GM15510 (cell line): ENCODE results near the gene SST.

ENCODE experiments used
- POLR2A ChIP-seq: IDR thresholded peaks from 3 replicates; pipeline ENCODE4 v1.6.1; 2011; ENCODE audit warnings: borderline replicate concordance; ENCODE audit not compliant: insufficient read length; ENCODE audit errors: extremely low read depth

The SST gene

DNA sequence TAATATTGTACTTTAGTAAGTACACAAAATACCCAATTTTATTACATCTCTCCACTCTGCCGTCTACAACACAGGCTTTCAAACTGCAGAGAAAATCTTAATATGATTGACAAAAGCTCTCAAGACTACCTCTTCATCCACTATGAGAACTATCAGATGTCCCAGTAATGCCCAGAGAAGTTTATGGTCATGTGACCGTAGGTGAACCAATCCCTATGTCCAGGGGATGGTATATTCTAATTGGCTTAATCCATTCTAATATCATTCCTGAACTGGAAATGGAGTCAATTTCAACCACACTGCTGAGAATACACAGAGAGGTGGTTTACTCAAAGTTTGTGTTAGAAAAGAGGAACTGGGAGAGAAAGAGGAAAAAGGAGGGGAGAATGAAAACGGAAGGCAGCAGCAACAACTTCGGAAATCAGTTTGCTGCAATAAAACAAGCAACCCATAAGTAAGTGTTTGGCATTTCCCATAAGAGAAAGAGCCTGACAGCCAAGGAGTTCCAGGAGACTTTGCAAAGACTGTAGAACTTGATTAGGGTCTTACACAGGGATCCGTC lies 7.3 kb downstream of the SST start:
- TF ChIP-seq POLR2A = no peak

DNA sequence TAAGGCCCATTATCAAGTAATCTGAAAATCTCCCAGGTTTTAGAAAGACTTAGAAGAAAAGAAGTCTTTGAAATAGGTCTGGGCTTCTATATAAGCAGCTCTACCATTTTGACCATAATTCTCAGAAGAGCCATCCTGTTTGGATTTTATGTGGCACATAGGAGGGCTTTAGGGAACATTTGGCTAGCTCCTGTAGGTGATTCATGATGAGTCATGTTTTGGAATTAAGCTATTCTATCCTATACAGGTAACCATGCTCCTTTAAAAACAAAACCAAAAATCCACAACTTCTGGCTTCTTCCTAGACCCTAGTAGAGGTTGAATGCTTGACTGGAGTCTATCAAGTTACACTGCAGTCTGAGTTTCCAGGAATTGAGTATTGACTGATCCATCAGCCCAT lies 8.9 kb downstream of the SST start:
- no peak for TF ChIP-seq POLR2A

DNA sequence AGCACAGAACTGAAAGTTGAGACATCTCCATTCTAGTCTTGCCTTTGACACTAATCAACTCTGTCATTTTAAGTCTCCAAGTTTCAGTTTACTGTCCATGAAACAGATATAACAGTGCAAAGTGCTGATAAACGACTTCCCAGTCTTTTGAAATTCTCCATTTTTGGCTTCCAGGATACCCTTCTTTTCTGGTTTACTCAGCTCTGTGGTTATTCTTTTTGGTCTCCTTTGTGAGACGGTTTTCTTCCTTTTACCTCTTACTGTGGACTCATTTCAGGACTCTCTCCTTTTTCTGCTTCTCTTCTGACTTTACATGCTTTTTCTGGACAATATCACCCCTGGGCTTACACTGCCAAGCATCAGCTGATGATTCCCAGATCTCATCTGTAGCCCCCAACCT lies 18.9 kb downstream of the SST start:
- TF ChIP-seq POLR2A = no peak

DNA sequence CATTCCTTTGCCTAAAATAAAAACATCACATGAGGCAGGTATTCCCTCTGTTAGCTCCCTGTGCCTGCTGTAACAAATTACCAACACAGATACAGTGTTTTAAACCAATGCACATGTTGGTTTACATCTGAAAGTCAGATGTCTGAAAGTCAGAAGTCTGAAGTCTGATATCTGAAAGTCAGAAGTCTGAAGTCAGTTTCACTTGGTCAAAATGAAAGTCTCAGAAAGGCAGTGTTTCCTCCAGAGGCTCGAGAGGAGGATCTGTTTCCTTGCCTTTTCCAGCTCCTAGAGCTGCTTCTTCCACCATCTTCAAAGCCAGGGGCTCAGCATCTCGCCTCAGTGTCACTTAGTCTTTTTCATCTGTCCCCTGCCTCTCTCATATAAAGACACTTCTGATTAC lies 22.0 kb downstream of the SST start:
- TF ChIP-seq POLR2A = no peak

DNA sequence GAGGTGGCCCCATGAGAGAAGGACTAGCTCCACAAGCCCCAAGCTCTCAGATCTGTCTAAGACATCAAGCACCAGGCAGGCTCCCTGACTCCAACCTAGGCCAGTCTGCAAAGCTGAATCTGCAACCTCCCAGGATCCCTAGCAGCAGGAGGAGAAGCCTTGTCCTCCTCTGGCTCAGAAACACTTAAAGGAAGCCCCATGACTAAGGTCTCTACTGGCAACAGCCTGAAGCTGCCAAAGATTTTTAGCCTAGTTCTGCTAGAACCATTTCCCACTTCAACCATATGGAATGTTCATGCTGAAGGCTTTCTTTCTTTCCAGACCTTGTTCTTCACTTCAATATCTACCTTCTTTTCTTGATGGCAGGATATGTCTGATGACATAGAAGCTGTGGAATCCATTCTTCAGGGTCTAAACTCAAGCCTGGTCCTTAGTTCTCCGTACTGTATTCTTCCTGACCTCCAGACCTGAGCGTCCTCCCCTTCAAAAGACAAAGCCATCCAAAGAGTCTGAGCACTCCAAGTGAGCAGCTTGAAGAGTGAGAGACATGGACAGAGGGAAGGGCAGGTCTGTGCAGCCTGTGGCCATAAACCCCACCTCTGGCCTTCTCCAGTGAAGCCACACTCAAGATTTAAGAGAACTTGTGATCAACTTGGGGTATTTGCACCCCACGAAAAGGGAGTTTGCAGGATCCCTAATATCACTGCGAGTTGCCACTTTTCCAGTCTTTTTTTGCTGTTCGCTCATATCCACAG lies 23.1 kb downstream of the SST start:
- no peak for TF ChIP-seq POLR2A

DNA sequence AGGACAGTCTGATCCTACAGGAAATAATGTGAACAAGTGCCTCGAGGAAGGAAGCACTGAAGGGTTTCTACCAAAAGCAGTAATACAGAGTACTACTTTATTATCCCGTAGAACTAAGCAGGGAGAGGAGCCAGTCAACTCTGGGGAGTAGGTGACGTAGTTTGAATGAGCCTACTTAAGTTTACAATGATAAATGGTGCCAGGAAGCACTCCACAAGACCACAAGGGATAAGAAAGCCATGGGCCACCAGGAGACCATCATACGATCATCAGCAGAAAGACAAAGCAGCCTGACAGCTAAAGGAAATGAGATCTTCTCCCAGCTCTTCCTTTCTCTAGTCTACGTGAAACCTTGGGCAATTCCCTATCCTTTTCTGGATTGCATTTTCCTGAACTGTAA lies 27.3 kb downstream of the SST start:
- no peak for TF ChIP-seq POLR2A

DNA sequence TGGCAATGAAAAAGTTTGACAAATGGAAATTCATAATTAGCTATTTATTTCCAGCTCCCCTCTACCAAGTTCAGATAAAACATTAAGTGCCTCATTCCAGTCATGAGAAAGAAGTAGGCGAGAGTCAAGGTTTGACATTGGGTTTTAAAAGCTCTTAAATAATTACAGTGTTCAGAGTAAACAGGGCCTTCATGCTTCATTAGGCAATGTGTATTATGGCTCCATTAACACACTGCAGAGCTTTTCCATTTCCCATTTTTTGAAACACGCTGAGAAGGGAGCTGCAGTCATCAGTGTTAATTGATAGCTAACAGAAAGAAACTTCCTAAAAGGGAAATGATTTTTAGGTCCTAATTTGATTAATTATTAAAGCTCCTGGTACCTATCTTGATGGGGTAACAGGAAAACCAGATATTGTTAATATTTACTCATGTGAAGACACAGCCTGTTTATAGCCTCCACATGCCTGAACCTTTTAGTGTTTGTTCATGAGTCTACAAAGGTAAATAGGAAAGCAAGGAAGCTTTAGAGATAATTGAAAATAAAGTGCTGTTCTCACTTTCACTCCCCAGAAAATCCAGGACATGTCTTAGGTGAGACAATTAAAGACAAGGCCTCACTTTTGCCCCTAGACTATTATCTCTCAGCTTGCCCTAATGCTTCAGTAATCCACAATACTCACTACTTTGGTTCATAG lies 28.7 kb downstream of the SST start:
- TF ChIP-seq POLR2A = no peak

DNA sequence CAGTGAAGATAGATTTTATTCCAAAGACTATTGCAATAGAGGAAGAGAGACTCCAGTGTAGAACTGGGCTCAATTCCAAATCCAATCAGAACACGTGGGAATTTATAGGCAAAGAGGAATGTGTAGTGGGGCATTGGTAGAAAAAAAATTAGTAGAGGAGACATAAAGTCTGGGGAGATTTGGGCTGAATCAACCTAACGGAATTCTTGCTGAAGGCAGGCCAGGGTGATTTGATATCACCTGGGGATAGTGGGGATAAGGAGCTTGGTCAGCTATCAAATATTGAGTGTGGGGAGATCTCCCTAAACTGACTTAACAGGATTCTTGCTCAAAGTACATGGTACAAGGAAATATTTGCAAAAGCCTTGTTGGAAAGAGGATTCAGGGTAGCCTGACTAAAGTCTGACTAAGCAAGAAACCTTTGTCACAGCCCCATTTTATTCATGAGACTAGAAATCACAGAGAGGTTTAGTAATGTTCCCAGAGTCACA lies 29.6 kb downstream of the SST start:
- TF ChIP-seq POLR2A = no peak

DNA sequence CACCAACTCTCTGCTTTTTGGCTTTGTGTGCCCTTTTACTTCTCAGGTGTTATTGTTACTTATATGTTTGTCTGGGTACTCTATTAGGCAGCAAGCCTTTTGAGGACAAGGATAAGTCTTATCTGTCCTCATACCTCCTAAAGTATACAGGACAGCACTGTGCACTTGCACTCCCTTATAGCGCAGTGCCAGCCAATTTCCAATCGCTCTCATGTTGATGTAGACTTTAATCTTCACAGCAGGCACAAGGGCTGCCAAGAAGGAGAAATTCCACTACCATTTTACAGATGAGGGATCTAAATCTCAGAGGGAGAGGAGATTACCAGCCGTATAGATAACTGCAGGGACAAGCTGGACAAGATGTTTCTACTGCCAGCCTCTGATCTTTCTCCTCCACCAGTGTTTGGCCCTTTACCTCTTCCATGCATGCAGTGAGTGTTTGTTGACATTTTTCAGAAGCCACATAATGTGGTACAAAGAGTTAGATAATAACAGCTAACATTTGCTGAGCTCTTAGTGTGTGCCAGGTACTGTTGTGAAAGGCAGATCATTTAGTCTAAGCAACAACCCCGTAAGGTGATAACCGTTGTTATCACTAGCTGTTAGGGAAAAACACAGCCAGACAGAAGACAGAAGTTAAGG lies 30.1 kb downstream of the SST start:
- no peak for TF ChIP-seq POLR2A

DNA sequence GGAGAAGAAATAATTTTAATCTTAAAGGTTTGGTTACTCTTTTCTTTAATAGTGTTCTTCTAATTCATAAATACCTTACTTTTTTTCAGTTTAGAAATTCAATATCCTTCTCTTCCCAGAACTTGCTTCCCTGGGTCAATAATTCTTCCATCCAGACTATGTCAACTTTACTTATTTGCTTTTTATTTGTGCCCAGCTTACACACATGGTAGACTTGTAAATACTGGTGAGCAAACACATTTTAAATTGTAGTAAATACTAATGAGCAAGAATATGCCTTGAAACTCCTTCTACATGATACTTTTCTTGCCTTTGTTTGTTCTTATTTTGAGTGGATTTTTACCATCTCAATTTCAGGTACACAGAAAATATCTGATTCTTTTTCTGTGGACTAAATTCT lies 33.7 kb downstream of the SST start:
- no peak for TF ChIP-seq POLR2A

DNA sequence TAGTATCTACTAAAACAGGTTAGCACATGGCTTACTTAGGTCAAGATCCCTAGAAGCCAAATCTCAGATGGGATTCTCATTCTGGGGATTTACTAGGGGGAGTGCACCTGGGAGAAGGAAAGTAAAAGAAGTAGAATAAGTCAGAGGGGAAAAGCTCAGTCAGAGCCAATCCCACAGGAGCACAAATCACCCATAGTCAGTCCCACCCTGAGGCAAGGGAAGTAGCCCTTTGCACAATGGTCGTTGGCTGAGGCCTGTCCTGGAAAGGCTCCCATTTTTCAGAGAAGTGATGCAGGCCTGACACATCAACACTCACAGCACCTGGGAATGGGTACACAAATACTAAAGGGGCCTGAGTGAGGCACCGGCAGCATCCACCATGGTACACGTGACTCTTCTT lies 39.8 kb downstream of the SST start:
- TF ChIP-seq POLR2A = no peak

DNA sequence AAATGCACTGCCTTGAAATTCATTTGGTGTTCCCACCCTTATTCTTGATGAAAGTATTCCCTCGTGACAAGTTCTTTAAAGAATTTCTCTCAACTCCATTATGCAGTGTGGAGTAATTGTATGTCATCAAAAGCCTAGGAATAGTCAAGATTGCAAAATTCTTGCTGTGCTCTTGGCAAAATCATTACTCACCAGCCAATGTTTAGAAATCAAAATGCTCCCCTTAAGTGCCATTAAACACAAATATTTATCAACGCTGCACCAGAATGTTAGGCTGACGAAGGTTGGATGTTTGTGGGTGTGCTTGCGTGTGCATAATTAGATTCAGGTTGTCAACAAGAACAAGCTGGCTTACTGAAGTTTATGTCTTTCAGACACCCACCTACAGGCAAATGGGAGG lies 40.5 kb downstream of the SST start:
- TF ChIP-seq POLR2A = no peak

DNA sequence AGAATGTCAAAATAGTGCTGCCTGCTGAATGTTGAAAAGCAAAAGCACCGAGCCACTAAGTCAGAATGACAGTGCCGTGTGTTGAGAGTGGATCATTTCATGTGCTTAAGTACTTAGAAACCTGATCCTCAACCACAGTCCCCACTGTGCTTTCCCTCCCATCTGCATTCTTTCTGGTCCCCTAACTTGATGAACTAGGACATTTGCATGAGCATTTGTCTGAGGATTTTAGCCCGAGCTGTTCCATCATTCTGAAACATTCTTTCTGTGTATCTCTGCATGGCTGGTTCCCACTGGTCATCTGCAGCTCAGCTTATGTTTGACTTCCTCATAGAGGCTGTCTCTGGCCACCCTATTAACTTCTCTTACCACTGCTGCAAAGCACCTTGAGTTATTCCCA lies 42.0 kb downstream of the SST start:
- no peak for TF ChIP-seq POLR2A

DNA sequence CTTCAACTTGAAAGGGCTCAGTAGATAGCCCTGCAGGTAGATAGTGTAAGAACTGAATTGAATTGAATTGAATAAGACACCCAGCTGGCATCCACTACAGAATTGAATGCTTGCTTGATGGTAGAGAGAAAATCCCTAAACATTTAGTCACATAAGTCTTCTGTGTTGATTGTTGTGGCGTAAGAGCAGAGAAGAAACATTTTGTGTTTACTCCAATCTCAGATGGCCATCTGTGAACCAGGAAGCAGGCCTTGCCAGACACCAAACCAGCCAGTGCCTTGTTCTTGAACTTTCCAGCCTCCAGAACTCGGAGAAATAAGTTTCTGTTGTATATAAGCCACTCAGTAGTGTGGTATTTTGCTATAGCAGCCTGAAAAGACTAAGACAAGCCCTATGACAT lies 43.6 kb downstream of the SST start:
- TF ChIP-seq POLR2A = no peak

DNA sequence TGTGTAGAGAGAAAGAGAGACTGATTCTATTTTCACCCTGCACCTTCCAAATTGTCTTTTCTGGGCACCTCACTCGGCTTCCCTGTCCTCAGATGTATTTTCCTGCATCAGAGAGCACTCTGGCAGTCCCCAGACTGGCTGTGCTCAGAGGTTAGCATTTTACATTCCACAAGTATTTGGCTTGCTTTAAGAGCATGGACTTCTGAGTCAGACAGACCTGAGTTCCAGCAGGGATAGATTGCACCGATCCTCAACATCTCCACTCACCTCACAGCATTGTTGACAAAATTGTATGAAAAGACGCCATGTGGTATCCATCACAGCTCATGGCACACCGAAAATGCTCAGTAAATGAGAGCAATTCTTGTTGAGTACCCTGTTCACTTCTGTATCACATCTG lies 45.6 kb downstream of the SST start:
- TF ChIP-seq POLR2A = no peak

DNA sequence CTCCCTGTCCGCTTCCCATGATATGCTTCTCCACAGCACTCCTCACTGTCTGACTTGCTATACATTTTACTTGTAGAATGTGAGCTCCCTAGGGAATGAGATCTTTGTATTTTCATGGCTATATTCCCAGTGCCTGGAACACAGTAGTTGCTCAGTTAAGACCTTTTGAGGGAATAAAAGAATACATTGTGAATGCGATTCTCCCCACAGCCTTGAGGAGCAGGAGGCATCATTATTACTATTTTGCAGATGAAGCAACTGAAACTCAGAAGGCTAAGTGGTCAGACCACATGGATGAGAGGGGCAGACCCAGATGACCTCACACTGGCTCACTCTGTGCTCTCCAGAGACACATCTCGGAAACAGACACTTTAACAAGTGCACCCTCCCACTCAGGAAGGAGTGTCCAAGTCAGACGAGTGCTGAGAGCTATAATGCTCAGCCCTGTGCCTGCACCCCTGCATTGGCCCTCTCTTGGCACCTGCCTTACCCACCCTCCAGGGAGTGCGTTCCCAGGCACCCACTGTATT lies 46.8 kb downstream of the SST start:
- TF ChIP-seq POLR2A = no peak

DNA sequence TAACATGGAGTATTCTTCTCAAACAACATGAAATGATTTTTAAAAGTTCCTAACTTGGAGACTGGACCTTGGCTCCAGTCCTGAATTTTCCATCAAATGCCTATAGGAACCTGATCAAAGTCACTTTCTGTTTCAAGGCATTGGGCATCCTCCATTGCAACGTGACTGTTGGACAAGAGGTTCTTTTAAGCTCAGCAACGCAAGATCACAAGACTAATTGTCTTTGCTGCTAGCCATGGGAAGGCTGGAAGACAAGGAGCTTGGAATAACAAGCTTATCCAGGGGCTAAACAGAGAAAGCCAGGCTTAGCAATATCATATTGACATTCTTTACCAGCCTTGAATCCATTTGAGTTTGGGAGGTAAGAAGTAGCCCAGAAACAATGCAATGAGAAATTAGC lies 48.3 kb downstream of the SST start:
- no peak for TF ChIP-seq POLR2A
